ENCODE data around the gene HBM.

DNA sequence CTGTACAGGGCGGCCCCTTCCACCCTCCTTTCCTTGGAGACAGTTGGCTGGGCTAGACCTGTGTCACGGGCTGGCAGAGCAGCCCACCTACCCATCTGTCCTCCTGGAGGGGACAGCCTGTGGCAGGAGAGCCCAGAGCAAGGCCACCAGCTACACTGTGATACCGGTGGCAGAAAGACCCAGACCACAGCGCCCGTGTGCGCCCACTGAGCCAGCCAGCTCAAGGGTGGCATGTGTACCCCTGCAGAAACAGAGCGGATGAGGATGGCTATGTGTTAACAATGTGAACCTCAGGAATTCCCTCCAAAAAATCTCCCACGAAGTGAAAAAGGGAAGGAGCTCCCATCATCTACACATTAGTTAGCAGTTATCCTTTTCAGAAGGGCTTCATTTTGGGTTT, 21.6 kb downstream of the HBM start:
- TF ChIP-seq, protein P1, sequence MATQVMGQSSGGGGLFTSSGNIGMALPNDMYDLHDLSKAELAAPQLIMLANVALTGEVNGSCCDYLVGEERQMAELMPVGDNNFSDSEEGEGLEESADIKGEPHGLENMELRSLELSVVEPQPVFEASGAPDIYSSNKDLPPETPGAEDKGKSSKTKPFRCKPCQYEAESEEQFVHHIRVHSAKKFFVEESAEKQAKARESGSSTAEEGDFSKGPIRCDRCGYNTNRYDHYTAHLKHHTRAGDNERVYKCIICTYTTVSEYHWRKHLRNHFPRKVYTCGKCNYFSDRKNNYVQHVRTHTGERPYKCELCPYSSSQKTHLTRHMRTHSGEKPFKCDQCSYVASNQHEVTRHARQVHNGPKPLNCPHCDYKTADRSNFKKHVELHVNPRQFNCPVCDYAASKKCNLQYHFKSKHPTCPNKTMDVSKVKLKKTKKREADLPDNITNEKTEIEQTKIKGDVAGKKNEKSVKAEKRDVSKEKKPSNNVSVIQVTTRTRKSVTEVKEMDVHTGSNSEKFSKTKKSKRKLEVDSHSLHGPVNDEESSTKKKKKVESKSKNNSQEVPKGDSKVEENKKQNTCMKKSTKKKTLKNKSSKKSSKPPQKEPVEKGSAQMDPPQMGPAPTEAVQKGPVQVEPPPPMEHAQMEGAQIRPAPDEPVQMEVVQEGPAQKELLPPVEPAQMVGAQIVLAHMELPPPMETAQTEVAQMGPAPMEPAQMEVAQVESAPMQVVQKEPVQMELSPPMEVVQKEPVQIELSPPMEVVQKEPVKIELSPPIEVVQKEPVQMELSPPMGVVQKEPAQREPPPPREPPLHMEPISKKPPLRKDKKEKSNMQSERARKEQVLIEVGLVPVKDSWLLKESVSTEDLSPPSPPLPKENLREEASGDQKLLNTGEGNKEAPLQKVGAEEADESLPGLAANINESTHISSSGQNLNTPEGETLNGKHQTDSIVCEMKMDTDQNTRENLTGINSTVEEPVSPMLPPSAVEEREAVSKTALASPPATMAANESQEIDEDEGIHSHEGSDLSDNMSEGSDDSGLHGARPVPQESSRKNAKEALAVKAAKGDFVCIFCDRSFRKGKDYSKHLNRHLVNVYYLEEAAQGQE (IDR thresholded peaks at IDR 0.05; ENCODE audit: insufficient read depth in 1 of 2, low read depth in 2 of 2, low read length in 2 of 2), result no peak
- TF ChIP-seq POLR2AphosphoS5 (IDR thresholded peaks at IDR 0.05; ENCODE audit: low read depth, low read length) (no peak), SIN3A (IDR thresholded peaks at IDR 0.05; ENCODE audit: borderline replicate concordance, insufficient read depth, low read length) (no peak), TAF1 (IDR thresholded peaks at IDR 0.05; ENCODE audit: borderline replicate concordance, insufficient read depth, low read length) (no peak), FOXP2 (optimal IDR thresholded peaks at IDR 0.05; ENCODE audit: borderline replicate concordance, extremely low read depth, extremely low read length, insufficient read depth) (no peak)

All from PFSK-1 (cell line).